Embryonic facial prominence (tissue), 1 donor: ENCODE measurements around the gene IPO9.
"Not testable (repeated sequence)": the region's sequence is repeated elsewhere in the genome, so short reads cannot be mapped to it uniquely, and the experiment has no call there.

Experiments
- DNase-seq: peaks from one replicate; pipeline ENCODE4 v3.0.0-alpha.2; 2016; ENCODE audit errors: extremely low spot score

The IPO9 gene

DNA sequence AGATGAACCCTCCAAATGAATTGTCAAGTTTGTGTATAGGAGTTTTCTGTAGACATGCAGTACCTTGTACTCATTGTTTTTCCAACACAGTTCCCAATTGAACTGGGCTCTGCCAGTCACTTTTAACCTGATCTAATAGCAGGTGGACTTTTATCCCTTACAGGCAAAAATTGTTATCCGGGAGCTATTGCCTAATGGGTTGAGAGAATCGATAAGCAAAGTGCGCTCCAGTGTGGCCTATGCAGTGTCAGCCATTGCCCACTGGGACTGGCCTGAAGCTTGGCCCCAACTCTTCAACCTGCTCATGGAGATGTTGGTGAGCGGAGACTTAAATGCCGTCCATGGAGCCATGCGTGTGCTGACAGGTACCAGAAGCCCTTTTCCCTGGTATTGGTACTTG, 19.3 kb downstream of the IPO9 start:
- DNase-seq, result no peak

DNA sequence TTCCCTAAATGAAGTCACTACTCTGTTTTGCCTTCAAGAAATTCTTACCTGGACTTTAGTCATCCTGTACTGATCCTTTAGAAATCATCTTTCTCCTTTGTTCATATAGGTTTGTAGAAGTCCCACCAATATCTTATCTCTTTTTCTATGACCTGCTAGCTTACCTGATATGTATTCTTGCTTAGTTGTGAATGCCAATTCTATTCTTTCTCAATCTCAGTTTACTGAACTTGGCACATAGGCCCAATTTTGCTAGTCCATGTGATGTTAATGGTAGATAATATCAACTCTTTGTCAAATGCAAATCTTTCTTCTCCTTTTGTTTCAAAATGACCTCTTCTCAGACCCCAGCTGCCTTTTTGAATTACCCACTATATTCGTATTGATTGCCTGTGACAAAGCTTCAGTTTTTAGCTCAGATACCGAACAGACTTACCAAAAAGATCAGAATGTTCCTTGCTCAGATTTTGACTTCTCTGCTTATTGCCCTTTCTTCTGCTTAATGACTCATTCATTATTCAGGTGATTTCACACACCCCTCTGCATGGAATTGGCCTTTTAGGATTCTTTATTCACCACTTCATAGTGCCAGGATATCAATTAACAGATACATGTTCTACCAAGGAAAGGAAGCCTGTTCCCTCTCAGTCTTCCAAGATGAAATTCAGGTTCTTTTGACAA, 20.6 kb downstream of the IPO9 start:
- no peak for DNase-seq

DNA sequence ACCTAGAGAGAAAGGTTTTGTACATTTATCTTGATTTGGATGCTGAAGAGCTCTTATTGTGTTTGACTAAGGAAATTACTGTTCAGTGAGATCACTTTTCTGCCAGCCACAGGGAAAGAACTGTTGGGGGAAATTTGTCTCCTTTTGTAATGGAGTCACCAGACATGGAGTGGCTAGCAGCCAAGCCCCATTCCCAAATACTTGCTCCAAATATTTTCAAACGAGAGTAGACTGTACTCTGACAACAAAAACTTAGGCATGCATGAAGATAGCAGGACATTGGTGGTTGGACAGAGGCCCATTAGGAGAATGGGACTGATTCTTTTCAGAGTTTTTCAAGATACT, 21.1 kb downstream of the IPO9 start:
- no peak for DNase-seq

DNA sequence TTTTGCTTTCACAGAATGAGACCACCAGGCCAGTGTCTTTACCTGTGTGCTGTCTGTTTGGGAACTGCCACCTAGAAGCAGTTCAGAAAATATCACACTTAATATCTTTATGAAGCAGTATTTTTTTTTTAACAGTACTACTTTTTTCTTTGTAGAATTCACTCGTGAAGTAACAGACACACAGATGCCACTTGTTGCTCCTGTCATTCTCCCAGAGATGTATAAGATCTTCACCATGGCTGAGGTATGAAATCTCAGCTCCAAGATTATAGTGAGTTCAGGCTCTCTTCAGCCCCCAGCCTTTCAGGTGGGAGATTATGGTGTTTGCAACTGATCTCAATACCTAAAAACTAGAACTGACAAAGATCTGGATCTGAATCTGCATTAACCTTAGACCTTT, 23.0 kb downstream of the IPO9 start:
- no peak for DNase-seq

DNA sequence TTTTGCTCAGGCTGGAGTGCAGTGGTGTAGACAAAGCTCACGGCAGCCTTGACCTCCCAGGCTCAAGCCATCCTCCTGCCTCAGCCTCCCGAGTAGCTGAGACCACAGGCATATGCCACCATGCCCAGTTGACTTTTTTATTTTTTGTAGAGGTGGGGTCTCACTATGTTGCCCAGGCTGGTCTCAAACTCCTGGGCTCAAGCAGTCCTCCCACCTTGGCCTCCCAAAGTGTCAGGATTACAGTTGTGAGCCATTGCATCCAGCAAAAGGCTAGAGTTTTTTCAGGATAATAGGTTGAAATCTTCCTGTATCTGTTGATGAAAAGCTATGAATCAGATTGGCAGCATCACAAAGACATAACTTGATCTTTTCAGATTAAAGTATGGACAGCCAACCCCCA, 27.8 kb downstream of the IPO9 start:
- not testable (repeated sequence) for DNase-seq

DNA sequence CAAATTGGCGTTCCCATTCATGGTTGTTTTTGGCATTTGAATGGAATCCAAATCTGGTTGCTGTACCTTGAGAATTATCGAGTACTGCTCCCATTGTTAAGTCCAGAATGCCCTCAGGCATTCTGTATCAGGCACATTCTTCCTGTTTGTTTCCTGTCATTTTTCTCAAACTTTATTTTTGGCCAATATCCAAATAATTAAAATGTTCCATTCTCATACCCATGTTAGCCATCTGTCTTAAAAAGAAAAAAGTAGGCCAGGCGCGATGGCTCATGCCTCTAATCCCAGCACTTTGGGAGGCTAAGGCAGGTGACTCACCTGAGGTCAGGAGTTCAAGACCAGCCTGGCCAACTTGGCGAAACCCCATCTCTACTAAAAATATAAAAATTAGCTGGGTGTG, 30.5 kb downstream of the IPO9 start:
- no peak for DNase-seq

DNA sequence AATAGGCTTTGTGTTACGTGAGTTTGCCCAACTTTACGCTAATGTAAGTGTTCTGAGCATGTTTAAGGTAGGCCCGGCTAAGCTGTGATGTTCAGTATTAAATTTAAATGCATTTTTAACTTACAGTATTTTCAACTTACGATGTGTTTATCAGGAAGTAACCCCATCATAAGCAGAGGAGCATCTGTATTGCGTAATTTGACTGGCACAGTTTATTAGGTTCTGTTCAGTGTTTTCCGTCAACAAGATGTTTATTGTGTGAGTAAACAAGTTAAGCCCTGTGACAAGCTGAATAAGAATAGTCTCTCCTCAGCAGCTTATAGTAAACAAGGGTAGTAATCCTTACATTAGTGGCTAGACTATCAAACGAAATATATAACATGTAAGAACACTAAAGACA, 32.5 kb downstream of the IPO9 start:
- DNase-seq, result no peak

DNA sequence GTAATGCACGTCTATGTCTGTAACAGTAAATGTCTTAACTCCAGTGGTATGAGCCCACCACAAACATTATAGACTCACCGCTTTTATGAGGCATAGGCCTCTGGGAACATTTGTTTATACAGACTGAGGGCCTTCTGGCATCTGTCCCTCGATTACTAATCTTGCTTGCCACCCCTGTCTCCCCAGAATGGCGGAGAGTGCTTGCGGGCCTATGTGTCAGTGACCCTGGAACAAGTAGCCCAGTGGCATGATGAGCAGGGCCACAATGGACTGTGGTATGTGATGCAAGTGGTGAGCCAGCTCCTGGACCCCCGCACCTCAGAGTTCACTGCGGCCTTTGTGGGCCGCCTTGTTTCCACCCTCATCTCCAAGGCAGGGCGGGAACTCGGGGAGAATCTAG, 41.4 kb downstream of the IPO9 start:
- DNase-seq, result no peak

DNA sequence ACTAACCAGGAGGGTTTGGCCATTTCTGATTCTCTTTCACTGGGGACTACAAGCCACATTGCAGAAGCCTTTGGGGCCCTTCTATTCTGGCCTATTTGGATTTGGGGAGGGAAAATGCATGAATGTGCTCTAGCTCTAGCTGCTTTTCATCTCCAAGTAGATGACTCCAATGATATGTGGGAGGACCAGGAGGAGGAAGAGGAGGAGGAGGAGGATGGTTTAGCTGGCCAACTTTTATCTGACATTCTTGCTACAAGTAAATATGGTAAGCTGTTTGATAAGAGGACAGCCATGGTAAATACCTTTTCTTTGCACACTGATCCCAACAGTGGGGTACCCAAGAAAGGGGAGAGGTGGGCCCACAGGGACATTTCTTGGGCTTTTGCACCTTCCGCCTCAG, 45.7 kb downstream of the IPO9 start:
- DNase-seq, result no peak

DNA sequence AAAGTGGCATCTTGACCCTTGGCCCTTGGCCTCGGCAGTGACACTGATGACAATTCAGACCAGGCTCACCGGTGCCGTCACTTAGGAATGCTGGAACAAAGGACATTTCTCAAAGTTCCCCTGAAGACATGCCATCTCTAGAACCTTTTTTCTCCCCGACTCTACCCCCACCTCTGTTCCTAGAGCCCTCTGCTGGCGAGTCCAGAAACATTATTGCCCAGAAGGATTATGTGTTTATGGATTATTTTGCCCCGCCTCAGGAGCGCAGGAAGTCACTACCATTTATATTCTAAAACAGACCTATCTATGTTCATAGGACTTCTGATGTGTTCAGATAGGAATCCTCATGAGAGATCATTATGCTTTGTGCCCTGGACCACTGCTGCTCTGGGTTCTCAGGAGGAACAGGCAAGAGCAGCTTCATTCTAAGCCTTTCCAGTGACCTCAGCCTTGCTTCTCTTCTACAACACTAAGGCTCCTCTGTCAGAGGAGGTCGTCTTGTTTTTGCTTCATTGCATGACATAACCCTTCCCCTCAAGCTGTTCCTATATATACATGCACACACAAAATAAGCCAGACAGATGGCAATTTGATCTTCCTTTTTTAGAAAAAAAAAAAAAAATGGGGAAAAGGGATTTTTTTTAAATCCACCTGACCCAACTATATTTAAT, 47.3 kb downstream of the IPO9 start:
- no peak for DNase-seq

DNA sequence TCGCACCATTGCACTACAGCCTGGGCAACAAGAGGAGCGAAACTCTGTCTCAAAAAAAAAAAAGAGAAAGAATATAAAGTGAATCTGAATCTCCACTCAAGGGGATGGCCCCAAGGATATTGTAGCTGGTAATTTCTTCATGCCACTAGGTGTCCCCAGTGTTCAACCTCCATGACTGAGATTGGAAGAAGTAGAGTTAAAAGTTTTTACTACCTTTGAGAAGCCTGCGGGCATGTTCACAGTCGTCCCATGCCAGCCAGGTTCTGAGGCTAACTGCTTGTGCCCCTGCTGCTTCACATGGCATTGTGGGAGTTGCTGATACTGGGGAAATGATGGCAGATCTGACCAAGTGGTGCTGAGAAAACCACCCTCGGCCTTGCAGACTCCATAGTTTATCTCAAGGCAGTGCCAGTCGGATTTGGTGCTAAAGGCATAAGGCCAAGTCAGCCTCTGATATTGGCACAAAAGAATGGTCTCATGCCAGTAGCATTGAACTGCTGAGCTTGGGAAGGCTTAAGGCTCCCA, 49.0 kb downstream of the IPO9 start:
- no peak for DNase-seq

DNA sequence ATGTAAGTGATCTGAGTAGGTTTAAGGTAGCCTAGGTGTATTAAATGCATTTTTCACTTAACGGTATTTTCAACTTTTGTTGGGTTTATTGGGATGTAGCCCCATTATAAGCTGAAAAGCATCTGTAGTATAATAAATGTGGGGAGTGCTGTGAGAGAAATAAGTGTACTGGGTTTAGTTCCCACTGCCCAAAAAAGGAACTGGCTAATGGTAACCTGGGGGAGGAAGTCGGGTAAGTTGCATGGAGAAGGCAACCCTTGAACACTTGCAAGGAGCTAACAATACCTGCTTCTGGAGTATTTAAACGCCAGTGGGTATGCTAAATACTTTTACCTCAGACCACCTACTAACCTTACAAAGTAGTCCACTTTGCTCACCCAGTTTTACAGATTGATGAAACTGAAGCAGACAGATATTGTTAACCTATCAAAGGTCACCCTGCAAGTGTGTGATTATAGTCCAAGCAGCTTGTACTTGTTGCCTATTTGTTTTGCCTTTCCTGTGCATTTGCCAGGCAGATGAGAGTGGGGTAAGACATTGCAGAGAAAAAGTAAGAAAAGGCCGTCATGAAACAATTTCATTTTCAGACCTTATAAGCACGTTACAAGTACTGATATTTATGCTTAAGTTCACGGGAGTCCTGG, 52.1 kb downstream of the IPO9 start:
- DNase-seq, result no peak

DNA sequence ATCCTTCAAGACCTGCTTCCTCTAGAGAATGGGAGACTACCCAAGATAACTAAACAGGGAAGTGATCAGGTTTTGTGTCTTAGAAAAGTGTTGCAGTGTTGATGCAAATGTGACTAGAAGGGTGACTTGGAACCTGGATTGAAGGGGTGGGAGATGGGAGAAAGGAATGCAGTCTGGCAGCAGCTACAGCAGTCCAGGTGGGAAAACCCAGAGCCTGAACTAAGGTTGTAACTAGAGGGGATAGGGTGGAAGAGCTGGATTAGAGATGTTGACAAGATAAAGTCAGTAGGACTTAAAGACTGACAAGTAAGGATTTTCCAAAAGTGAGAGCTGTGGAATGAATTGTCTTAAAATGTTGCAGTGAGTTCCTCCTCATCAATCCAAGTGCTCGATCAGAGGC, 52.7 kb downstream of the IPO9 start:
- DNase-seq, result no peak

DNA sequence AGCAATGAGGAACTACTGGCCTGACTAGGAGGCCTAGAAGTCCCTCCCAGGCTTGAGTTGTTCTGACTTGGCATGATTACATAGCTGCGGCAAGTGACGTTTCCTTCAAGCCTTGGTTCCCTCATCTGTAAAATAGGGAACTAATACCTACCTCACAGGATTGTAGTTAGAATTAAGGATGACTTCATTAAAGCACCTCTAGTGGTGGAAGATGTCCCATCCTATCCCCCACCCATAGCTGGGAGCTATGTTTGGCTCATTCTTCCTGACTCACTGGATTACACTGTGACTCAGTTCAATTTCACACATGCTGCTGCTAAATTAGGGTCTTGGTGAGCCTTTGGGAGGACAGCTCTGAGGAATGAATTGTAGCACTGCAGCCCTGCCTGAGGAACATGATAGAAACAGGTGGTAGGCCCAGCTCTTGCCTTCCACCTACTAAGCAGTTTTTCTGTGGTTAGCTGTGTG, 53.7 kb downstream of the IPO9 start:
- no peak for DNase-seq

DNA sequence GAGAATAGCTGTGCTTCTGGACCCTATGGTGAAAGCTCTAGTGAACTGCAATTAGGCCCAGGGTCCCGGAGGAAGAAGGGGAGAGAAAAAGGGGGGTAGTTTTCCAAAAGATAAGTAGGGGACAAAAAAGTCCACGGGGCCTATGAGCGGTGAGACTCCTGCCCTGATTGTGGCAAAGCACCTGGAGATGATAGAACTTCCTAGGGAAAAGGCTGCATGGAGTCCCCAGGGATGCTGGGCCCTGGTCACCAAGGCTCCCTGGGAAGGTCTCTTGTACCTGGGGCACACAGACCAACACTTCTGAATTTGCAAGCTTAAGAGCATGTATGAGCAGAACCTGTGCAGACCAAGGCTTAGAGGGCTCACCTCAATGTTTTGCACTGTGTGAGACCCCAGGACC, 54.3 kb downstream of the IPO9 start:
- DNase-seq, result no peak

DNA sequence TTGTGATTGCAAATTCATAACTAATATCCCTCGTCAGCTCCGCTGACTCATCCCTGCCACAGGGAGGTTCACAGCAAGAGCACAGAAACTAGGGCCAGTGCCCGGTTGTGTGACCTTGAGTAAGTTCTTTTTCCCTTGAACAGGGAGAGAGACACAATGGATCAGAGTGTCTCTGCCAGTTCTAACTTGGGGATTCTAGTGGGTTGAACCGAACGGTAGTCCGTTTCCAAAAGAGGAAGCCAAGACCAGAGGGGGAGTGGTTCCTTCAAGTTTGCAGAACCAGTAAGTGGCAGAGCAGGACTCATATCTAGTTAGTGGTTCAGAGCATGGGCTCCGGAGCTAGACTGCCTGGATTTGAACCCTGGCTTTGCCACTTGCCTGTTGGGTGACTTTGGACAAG, 54.8 kb downstream of the IPO9 start:
- no peak for DNase-seq

DNA sequence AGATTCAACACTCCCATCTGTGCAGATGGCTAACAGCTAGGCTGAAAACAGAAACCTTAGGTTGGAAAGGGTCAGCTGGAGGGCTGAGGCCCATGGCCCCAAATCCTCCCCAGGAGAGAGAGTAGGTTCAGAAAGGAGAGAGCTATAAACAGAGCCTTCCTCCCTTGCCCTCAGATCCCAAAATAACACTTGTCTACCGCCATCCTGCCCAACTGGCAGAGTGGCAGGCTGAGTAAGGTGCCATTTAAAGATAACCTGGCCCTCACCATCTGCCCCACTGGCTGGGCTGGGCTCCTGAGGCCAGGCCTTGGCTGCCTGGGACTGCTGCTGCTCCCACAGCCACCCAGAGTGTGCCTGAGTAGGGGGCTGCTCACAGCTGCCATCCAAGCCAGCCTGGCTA, 55.5 kb downstream of the IPO9 start:
- DNase-seq, result no peak

DNA sequence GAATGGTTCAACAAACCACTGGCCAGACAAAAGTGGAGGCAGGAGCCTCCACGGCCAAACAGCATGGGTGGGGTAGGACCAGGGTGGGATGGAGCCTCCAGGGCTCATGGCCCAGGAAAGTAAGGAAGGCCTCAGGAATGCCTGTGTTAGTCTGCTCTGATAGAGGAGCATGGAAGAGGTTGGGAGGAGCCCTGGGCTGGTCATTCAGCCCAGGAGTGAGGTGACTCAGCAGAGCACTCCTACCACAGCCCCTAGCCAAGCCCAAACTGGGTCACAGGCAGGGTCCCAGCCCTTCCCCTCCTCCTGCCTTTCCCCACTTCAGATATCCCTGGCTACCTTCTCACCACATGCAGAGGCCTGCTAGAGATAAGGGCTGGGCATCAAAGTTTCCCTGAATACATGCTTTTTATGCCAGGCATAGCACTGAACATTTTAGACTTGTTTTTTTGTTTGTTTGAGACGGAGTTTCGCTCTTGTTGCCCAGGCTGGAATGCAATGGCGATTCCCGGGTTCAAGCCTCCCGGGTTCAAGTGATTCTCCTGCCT, 56.6 kb downstream of the IPO9 start:
- no peak for DNase-seq

DNA sequence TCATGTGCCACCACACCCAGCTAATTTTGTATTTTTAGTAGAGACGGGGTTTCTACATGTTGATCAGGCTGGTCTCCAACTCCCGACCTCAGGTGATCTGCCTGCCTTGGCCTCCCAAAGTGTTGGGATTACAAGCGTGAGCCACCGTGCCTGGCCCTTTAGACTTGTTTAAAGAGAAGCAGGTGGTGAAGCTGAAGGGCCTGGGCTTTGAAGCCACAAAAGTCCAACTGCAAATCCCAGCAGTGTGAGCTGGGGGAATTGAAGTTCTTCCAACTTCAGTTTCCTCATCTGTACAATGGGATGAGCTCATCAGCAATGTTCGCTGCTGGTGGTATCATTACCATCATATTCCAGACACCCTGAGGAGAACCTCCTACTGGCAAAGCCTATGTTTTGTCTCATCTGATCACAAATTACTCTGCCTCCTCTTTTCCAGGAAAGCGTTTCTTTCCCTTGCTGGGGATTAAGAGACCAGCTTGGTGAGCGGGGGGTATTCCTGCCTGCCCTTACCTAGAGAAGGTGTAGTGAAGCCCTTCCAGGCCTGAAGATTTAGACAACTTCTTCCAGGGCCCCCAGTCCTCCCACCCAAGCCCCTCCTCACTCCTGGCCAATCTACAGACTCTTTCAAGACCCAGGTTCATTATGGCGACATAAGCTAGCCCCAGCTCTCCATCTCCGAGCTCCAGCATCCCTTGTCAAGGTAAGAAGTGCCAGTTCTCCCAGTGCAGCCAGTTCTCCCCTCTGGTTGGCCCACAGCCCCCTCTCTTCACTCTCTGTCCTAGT, 57.3 kb downstream of the IPO9 start:
- no peak for DNase-seq

DNA sequence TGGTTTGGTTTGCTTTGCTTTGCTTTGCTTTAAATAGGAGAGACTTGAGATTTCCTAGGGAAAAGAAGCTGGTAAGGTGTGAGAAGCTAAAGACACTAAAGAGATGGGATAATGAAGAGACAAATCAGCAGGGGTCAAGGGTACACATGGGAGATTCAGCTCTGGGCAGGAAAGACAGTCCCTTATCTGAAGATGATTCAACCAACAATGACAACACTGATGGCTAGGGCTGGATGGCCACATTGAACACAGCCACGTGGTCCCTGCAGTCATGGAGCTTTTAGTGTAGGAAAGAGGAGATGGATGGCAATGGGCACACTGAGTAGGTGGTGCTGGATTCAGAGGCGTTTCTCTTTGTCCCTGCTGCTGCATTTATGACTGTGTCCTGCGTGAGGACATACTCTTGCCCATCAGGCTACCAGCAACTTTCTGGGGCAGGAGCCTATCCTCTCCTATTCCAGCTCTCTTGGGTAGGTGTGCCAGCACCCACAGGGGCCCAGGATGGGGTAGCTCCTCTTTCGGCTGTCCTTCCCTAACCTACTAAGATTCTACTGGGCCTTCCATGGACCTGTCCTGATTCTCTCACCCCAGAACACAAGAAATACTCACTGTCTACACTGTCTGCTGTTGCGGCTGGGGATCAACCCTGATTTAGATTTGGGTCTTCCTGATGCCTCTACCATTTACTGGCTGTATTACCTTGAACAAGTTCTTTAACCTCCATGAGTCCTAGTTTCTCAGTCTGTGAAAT, 58.3 kb downstream of the IPO9 start:
- no peak for DNase-seq
